Liver (tissue), 9 donors: Measurements from ENCODE around the gene SNX13. TPM values are rescaled to one million over a fixed set of nuclear protein-coding genes. Genes with fewer than 3 reads are reported as not detected.

Experiments
- DNase-seq: peaks from one replicate; pipeline ENCODE4 v3.0.0-alpha.2; 2017; ENCODE audit warnings: low spot score
- H3K27ac ChIP-seq, 2 donors: one replicate each; pipeline ENCODE4 v1.7.0; 2013; ENCODE audit warnings: inconsistent platforms in 2 of 2, low read length in 2 of 2, control low read depth in 1 of 2, low read depth in 1 of 2, mild to moderate bottlenecking in 1 of 2
- H3K27me3 ChIP-seq, 4 donors: one replicate each; pipeline versions ENCODE4 v1.6.1 to v1.7.0; 2013; ENCODE audit warnings: low read length in 3 of 4, inconsistent platforms in 1 of 4, mild to moderate bottlenecking in 1 of 4, moderate library complexity in 1 of 4; ENCODE audit not compliant: control insufficient read depth in 4 of 4, insufficient read depth in 4 of 4
- H3K36me3 ChIP-seq, 4 donors: one replicate each; pipeline versions ENCODE4 v1.6.1 to v1.7.0; 2013; ENCODE audit warnings: low read length in 3 of 4, mild to moderate bottlenecking in 3 of 4, low read depth in 1 of 4, moderate library complexity in 1 of 4; ENCODE audit not compliant: control insufficient read depth in 4 of 4, insufficient read depth in 3 of 4
- H3K4me1 ChIP-seq, 4 donors: one replicate each; pipeline versions ENCODE4 v1.6.1 to v1.7.0; 2013; ENCODE audit warnings: low read length in 3 of 4, mild to moderate bottlenecking in 3 of 4, moderate library complexity in 1 of 4; ENCODE audit not compliant: control insufficient read depth in 4 of 4, insufficient read depth in 4 of 4
- H3K4me3 ChIP-seq, 3 donors: one replicate each; pipeline versions ENCODE4 v1.6.1 to v1.7.0; 2013; ENCODE audit warnings: low read length in 3 of 3, control low read depth in 1 of 3, low read depth in 1 of 3, mild to moderate bottlenecking in 1 of 3
- H3K9ac ChIP-seq, 2 donors: one replicate each; pipeline ENCODE4 v1.7.0; 2013; ENCODE audit warnings: low read length in 2 of 2, mild to moderate bottlenecking in 2 of 2, moderate library complexity in 2 of 2, control low read depth in 1 of 2, low read depth in 1 of 2
- H3K9me3 ChIP-seq, 4 donors: one replicate each; pipeline versions ENCODE4 v1.6.1 to v1.7.0; 2013; ENCODE audit warnings: low read length in 3 of 4; ENCODE audit not compliant: control insufficient read depth in 4 of 4
- ATF3 ChIP-seq: IDR thresholded peaks from 2 replicates; pipeline ENCODE4 v1.6.1; 2016; ENCODE audit warnings: antibody characterized with exemption
- CTCF ChIP-seq: fragments of 150-350 bp; IDR thresholded peaks from 2 replicates; pipeline ENCODE4 v1.5.1; 2017; ENCODE audit warnings: improper control_type of control experiment, low read depth, low read length; ENCODE audit not compliant: missing input control
- EGR1 ChIP-seq, 2 donors: IDR thresholded peaks; 2 replicates each; pipeline ENCODE4 v1.6.1; 2016 to 2018; ENCODE audit warnings: antibody characterized with exemption in 2 of 2, low read depth in 2 of 2
- FOXA1 ChIP-seq: IDR thresholded peaks from 2 replicates; pipeline ENCODE4 v1.6.1; 2016; ENCODE audit warnings: antibody characterized with exemption
- FOXA2 ChIP-seq: IDR thresholded peaks from 2 replicates; pipeline ENCODE4 v1.6.1; 2016; ENCODE audit warnings: antibody characterized with exemption
- GABPA ChIP-seq, 2 donors: IDR thresholded peaks in 1 of 2; conservative IDR thresholded peaks in 1 of 2; 2 replicates each; pipeline ENCODE4 v1.6.1; 2016; ENCODE audit warnings: antibody characterized with exemption in 2 of 2, mild to moderate bottlenecking in 1 of 2, moderate library complexity in 1 of 2
- HNF4A ChIP-seq, 2 donors: conservative IDR thresholded peaks; 2 replicates each; pipeline ENCODE4 v1.6.1; 2016; ENCODE audit warnings: antibody characterized with exemption in 2 of 2, mild to moderate bottlenecking in 2 of 2
- HNF4G ChIP-seq: IDR thresholded peaks from 2 replicates; pipeline ENCODE4 v1.6.1; 2016; ENCODE audit warnings: antibody characterized with exemption
- JUND ChIP-seq, 2 donors: IDR thresholded peaks; 2 replicates each; pipeline ENCODE4 v1.6.1; 2016; ENCODE audit warnings: antibody characterized with exemption in 2 of 2
- MAX ChIP-seq: IDR thresholded peaks from 2 replicates; pipeline ENCODE4 v1.6.1; 2016; ENCODE audit warnings: antibody characterized with exemption
- NR2F2 ChIP-seq: IDR thresholded peaks from 2 replicates; pipeline ENCODE4 v1.6.1; 2016; ENCODE audit warnings: antibody characterized with exemption
- RAD21 ChIP-seq, 2 donors: IDR thresholded peaks; 2 replicates each; pipeline ENCODE4 v1.6.1; 2016; ENCODE audit warnings: antibody characterized with exemption in 2 of 2, mild to moderate bottlenecking in 2 of 2
- REST ChIP-seq: IDR thresholded peaks from 2 replicates; pipeline ENCODE4 v1.6.1; 2016; ENCODE audit warnings: antibody characterized with exemption, mild to moderate bottlenecking
- RXRA ChIP-seq, 2 donors: IDR thresholded peaks; 2 replicates each; pipeline ENCODE4 v1.6.1; 2017 to 2018; ENCODE audit warnings: antibody characterized with exemption in 2 of 2, mild to moderate bottlenecking in 1 of 2
- SP1 ChIP-seq: IDR thresholded peaks from 2 replicates; pipeline ENCODE4 v1.6.1; 2018; ENCODE audit warnings: antibody characterized with exemption, mild to moderate bottlenecking
- TAF1 ChIP-seq: conservative IDR thresholded peaks from 2 replicates; pipeline ENCODE4 v1.6.1; 2016; ENCODE audit warnings: antibody characterized with exemption, mild to moderate bottlenecking
- YY1 ChIP-seq: IDR thresholded peaks from 2 replicates; pipeline ENCODE4 v1.6.1; 2016; ENCODE audit warnings: antibody characterized with exemption, mild to moderate bottlenecking
- ZBTB33 ChIP-seq: IDR thresholded peaks from 2 replicates; pipeline ENCODE4 v1.6.1; 2016; ENCODE audit warnings: antibody characterized with exemption
- WGBS: extraction: QIAGEN DNeasy Blood & Tissue Kit; methylation state at CpG from one replicate; pipeline ENCODE4 v1.1.7; 2013; 5-methylcytosine and 5-hydroxymethylcytosine counted together
- polyA plus RNA-seq, 2 donors: library from polyadenylated mRNA; stranded (reverse) in 1 of 2; unstranded in 1 of 2; fragments of 200-250 nt in 1 of 2; fragments of >200 nt in 1 of 2; fragmentation: Nextera tagmentation in 1 of 2; extraction: Ambion mirVana in 1 of 2; gene quantifications; one replicate each; pipeline versions ENCODE4 v1.2.1 to v1.2.3, GENCODE V29; 2013 to 2015
- total RNA-seq, 2 donors: library from RNA; depleted of rRNA; stranded (reverse); fragments of >200 nt; gene quantifications; one replicate each; pipeline ENCODE4 v1.2.3, GENCODE V29; 2014
- donor health status: healthy.
- donor health status: healthy.
- donor health status: healthy.
- donor health status: healthy.
- donor health status: healthy.

Gene SNX13
- total and polyA plus RNA-seq, 4 donors, result 5.4 to 28.1 (median 14.0) TPM

GRCh38 chr7:17845197-17845547 lies 95.1 kb downstream of the SNX13 start:
- no peak for DNase-seq
- Histone ChIP-seq H3K4me3 (no peak overlapping the region), H3K9ac (no peak overlapping the region), H3K36me3 (peaks cover 1 to 11% (median 7%) of the 10 kb centered on the region in 4 donors), H3K27ac (no peak overlapping the region), H3K9me3 (no peaks in the 10 kb centered on the region), H3K27me3 (no peaks in the 10 kb centered on the region), H3K4me1 (no peaks in the 10 kb centered on the region)
- WGBS, result 97% methylated on average over 4 of the region's 4 CpGs
- TF ChIP-seq HNF4G (no peak), RXRA (IDR thresholded peaks at IDR 0.05) (no peak), TAF1 (no peak), GABPA (IDR thresholded peaks at IDR 0.05 in 1 of 2, conservative IDR thresholded peaks at IDR 0.05 in 1 of 2) (no peak), NR2F2 (no peak), CTCF (no peak), EGR1 (IDR thresholded peaks at IDR 0.05; ENCODE audit: low read depth in 2 of 2) (no peak), MAX (no peak), ZBTB33 (no peak), RAD21 (IDR thresholded peaks at IDR 0.05) (no peak), ATF3 (no peak), JUND (IDR thresholded peaks at IDR 0.05) (no peak), HNF4A (conservative IDR thresholded peaks at IDR 0.05) (no peak), REST (no peak), FOXA2 (no peak), FOXA1 (no peak), SP1 (no peak), YY1 (no peak)
